Smooth muscle cell (in vitro differentiated cells): ENCODE data around the gene RNF223. TPM values are rescaled to one million over a fixed set of nuclear protein-coding genes. Genes with fewer than 3 reads are reported as not detected.
A peak's percentile ranks its signal among the peaks of the same experiment; 100 is the strongest.

ENCODE experiments used
- DNase-seq: peaks from one replicate; lab custom pipeline; 2025; ENCODE audit not compliant: unreplicated experiment; lab: John Stamatoyannopoulos, UW
- H2AFZ ChIP-seq: fragments of 200-600 bp; sonication (generic); 2 replicates; pipeline ENCODE4 v1.6.0; 2016; ENCODE audit warnings: antibody characterized with exemption, low read depth, mild to moderate bottlenecking
- H3F3A ChIP-seq: fragments of 200-600 bp; sonication (generic); 2 replicates; pipeline ENCODE4 v1.6.0; 2017; ENCODE audit warnings: antibody characterized with exemption, low read depth
- H3K27ac ChIP-seq: fragments of 200-600 bp; sonication (generic); 2 replicates; pipeline ENCODE4 v1.5.1; 2016; ENCODE audit warnings: low read depth, mild to moderate bottlenecking
- H3K27me3 ChIP-seq: fragments of 200-600 bp; sonication (generic); 2 replicates; pipeline ENCODE4 v1.6.1; 2016; ENCODE audit warnings: low read depth, mild to moderate bottlenecking
- H3K36me3 ChIP-seq: fragments of 200-600 bp; sonication (generic); 2 replicates; pipeline ENCODE4 v1.5.1; 2016; ENCODE audit warnings: low read depth
- H3K4me1 ChIP-seq: fragments of 200-600 bp; sonication (generic); 2 replicates; pipeline ENCODE4 v1.5.1; 2016; ENCODE audit warnings: low read depth
- H3K4me2 ChIP-seq: fragments of 200-600 bp; sonication (generic); 2 replicates; pipeline ENCODE4 v1.6.0; 2016; ENCODE audit warnings: mild to moderate bottlenecking
- H3K4me3 ChIP-seq: fragments of 200-600 bp; sonication (generic); 2 replicates; pipeline ENCODE4 v1.5.1; 2016; ENCODE audit warnings: mild to moderate bottlenecking
- H3K79me2 ChIP-seq: fragments of 200-600 bp; sonication (generic); 2 replicates; pipeline ENCODE4 v1.6.0; 2016; ENCODE audit warnings: low read depth, mild to moderate bottlenecking
- H3K9ac ChIP-seq: fragments of 200-600 bp; sonication (generic); 2 replicates; pipeline ENCODE4 v1.6.0; 2016; ENCODE audit warnings: low read depth
- H3K9me3 ChIP-seq: fragments of 200-600 bp; sonication (generic); replicated peaks from 2 replicates; pipeline ENCODE4 v1.5.1; 2016; ENCODE audit warnings: low read depth
- H4K20me1 ChIP-seq: fragments of 200-600 bp; sonication (generic); 2 replicates; pipeline ENCODE4 v1.6.0; 2016; ENCODE audit warnings: low read depth
- WGBS: methylation state at CpG from one replicate; pipeline ENCODE4 v1.1.7; 2016; ENCODE audit warnings: low lambda C conversion rate; 5-methylcytosine and 5-hydroxymethylcytosine counted together
- polyA plus RNA-seq: library from polyadenylated mRNA; unstranded; fragments of >200 nt; fragmentation: Nextera tagmentation; extraction: Ambion mirVana; gene quantifications from 2 replicates; pipeline ENCODE4 v1.2.1, GENCODE V29; 2016
- total RNA-seq: library from RNA; depleted of rRNA; stranded (reverse); fragments of >200 nt; gene quantifications from 2 replicates; pipeline ENCODE4 v1.2.3, GENCODE V29; 2014
- TF ChIP-seq, protein P1 (sequence below): fragments of 200-600 bp; sonication (generic); IDR thresholded peaks from 2 replicates; pipeline ENCODE4 v1.5.1; 2017; ENCODE audit warnings: borderline replicate concordance, mild to moderate bottlenecking, antibody characterized with exemption; ENCODE audit not compliant: insufficient read depth, poor library complexity, severe bottlenecking

RNF223 gene
- total and polyA plus RNA-seq, 2 experiments from 2014 or later = 1.6 to 4.3 TPM

DNA sequence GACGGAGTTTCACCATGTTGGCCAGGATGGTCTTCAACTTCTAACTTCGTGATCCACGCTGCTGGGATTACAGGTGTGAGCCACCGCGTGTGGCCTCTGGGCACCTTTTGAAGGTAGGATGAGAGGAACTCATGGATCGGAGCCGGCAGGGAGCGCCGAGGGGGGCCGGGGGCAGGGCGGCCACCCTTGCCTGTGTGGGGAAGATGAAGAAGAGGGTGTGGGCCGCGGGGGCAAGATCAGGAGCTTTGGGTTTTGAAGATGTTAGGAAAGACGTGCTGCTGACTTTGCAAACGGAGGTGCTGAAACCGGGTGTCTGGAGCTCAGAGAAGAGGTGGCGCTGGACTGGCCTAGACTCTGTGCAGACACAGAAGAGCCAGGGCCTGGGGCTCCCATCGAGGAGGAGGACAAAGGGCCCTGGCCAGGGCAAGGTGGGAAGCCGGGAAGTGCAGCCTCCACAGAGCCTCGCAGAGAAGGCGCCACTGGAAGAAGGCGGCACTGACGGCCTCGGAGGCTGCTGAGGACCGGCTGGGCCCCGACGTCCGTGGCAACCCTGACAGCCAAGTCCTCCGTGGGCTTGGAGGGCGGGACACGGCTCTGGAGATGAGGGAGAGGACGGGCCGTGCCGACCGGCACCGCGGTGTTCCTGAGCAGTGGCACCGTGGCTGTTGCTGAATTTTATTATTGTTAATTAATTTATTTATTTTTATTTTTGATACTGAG, 13.7 kb downstream of the RNF223 start:
- no peaks in the 10 kb centered on the region for H3K9me3 ChIP-seq
- H3K4me3 ChIP-seq = peak overlapping the region; percentile 65
- no peak for DNase-seq
- H3K79me2 ChIP-seq = no peaks in the 10 kb centered on the region
- H3K27me3 ChIP-seq = peaks cover 18% of the 10 kb centered on the region
- no peak overlapping the region for H3K27ac ChIP-seq
- peak overlapping the region; percentile 96 for H3K4me2 ChIP-seq
- H2AFZ ChIP-seq = no peak overlapping the region
- TF ChIP-seq, protein P1, sequence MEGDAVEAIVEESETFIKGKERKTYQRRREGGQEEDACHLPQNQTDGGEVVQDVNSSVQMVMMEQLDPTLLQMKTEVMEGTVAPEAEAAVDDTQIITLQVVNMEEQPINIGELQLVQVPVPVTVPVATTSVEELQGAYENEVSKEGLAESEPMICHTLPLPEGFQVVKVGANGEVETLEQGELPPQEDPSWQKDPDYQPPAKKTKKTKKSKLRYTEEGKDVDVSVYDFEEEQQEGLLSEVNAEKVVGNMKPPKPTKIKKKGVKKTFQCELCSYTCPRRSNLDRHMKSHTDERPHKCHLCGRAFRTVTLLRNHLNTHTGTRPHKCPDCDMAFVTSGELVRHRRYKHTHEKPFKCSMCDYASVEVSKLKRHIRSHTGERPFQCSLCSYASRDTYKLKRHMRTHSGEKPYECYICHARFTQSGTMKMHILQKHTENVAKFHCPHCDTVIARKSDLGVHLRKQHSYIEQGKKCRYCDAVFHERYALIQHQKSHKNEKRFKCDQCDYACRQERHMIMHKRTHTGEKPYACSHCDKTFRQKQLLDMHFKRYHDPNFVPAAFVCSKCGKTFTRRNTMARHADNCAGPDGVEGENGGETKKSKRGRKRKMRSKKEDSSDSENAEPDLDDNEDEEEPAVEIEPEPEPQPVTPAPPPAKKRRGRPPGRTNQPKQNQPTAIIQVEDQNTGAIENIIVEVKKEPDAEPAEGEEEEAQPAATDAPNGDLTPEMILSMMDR = no peak
- H3K4me1 ChIP-seq = peaks cover 28% of the 10 kb centered on the region
- 70% methylated on average over 36 of the region's 38 CpGs for whole genome bisulfite sequencing
- H3K36me3 ChIP-seq = no peaks in the 10 kb centered on the region
- no peaks in the 10 kb centered on the region for H3F3A ChIP-seq
- no peaks in the 10 kb centered on the region for H4K20me1 ChIP-seq
- no peak overlapping the region for H3K9ac ChIP-seq

DNA sequence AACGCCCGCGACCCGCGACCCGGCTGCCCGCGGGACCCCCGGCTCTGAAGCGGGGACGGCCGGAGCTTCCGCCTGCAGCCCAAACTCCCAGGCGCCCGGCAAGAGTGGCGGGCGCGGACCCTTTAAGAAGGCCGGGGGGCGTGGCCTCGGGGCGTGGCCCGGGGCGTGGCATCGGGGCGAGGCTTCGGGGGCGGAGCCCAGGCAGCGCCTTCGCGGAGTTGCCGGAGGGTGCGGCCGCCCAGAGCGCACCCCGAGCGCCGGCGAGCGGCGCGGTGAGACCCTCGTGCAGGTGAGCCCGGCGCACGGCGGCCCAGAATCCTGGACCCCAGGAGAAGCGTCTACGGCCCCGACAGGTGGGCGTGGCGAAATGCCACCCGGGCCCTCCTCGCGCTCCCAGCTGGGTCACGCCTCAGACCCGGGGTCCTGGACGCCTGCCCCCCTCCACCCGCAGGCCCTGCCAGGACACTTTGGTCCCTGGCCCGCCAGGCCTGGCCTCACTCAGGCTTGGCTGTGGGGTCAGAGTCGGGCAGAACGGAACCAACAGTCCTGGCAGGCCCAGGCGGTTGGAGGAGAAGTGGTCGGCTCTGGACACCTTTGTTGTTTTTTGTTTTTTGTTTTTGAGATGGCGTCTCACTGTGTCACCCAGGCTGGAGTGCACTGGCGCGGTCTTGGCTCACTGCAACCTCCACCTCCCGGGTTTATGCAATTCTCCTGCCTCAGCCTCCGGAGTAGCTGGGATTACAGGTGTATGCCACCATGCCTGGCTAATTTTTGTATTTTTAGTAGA, 14.4 kb downstream of the RNF223 start:
- no peaks in the 10 kb centered on the region for H3F3A ChIP-seq
- peak overlapping the region; percentile 67 for H2AFZ ChIP-seq
- H3K27me3 ChIP-seq = peaks cover 18% of the 10 kb centered on the region
- 8% methylated on average over 48 of the region's 69 CpGs for WGBS
- H3K4me1 ChIP-seq = peaks cover 28% of the 10 kb centered on the region
- H3K9ac ChIP-seq = peak overlapping the region; percentile 26
- H3K9me3 ChIP-seq = no peaks in the 10 kb centered on the region
- DNase-seq = peak; percentile 55
- TF ChIP-seq, protein P1 = no peak
- no peak overlapping the region for H3K27ac ChIP-seq
- H3K4me3 ChIP-seq = peak overlapping the region; percentile 65
- peak overlapping the region; percentile 96 for H3K4me2 ChIP-seq
- H4K20me1 ChIP-seq = no peaks in the 10 kb centered on the region
- H3K36me3 ChIP-seq = no peaks in the 10 kb centered on the region
- no peaks in the 10 kb centered on the region for H3K79me2 ChIP-seq

DNA sequence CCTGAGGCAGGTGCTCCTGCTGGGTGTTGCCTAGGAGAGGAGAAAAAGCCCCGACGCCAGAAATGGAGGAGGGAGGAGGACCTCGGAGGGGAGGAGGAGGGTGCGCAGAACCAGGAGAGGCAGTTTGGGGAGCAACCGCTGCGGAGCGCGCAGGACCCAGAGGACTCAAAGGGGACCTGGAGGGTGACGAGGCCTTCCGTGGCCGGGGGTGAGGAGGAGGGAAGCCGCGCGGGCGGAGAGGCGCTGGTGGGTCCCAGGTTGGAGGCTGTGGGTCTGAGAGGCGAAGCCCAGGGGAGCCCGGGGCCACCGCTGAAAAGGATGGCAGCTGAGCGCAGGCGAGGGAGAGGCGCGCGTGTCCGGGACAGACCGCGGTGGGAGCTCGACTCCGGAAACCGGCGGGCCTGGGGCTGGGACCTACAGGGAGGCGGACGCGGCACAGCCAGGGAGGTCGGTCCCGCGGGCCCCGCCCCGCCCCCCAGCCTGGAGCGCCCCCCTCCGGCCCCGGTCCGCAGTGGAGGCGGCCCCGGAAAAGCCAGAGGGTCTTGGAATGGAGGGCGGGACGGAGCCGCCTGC, 15.1 kb downstream of the RNF223 start:
- Histone ChIP-seq H3K4me2 (peak overlapping the region; percentile 96), H3K27me3 (peaks cover 18% of the 10 kb centered on the region), H4K20me1 (no peaks in the 10 kb centered on the region), H3K79me2 (no peaks in the 10 kb centered on the region), H3K4me3 (peak overlapping the region; percentile 65), H3F3A (no peaks in the 10 kb centered on the region), H3K9ac (peak overlapping the region; percentile 26), H3K9me3 (no peaks in the 10 kb centered on the region), H3K4me1 (peaks cover 23% of the 10 kb centered on the region), H3K36me3 (no peaks in the 10 kb centered on the region), H2AFZ (peak overlapping the region; percentile 67), H3K27ac (no peak overlapping the region)
- TF ChIP-seq, protein P1 = peak; percentile 61
- DNase-seq = peak; percentile 55
- 7% methylated on average over 27 of the region's 48 CpGs for WGBS
